Mucosa of stomach (tissue), 1 donor: ENCODE results near the gene PHF3.

Experiments used
- H3K27me3 ChIP-seq: one replicate; pipeline ENCODE4 v1.7.0; 2013; ENCODE audit warnings: mild to moderate bottlenecking, low read length; ENCODE audit not compliant: control insufficient read depth, insufficient read depth
- H3K36me3 ChIP-seq: one replicate; pipeline ENCODE4 v1.7.0; 2013; ENCODE audit warnings: low read length; ENCODE audit not compliant: control insufficient read depth, insufficient read depth
- H3K4me1 ChIP-seq: one replicate; pipeline ENCODE4 v1.7.0; 2013; ENCODE audit warnings: mild to moderate bottlenecking, low read length; ENCODE audit not compliant: control insufficient read depth, insufficient read depth
- H3K4me3 ChIP-seq: one replicate; pipeline ENCODE4 v1.7.0; 2013; ENCODE audit warnings: low read length
- H3K9ac ChIP-seq: one replicate; pipeline ENCODE4 v1.7.0; 2013; ENCODE audit warnings: mild to moderate bottlenecking, low read length, moderate library complexity
- H3K9me3 ChIP-seq: one replicate; pipeline ENCODE4 v1.7.0; 2013; ENCODE audit warnings: mild to moderate bottlenecking, low read length, moderate library complexity; ENCODE audit not compliant: control insufficient read depth
- donor health status: Pancreatic carcinoma.

Gene PHF3

DNA sequence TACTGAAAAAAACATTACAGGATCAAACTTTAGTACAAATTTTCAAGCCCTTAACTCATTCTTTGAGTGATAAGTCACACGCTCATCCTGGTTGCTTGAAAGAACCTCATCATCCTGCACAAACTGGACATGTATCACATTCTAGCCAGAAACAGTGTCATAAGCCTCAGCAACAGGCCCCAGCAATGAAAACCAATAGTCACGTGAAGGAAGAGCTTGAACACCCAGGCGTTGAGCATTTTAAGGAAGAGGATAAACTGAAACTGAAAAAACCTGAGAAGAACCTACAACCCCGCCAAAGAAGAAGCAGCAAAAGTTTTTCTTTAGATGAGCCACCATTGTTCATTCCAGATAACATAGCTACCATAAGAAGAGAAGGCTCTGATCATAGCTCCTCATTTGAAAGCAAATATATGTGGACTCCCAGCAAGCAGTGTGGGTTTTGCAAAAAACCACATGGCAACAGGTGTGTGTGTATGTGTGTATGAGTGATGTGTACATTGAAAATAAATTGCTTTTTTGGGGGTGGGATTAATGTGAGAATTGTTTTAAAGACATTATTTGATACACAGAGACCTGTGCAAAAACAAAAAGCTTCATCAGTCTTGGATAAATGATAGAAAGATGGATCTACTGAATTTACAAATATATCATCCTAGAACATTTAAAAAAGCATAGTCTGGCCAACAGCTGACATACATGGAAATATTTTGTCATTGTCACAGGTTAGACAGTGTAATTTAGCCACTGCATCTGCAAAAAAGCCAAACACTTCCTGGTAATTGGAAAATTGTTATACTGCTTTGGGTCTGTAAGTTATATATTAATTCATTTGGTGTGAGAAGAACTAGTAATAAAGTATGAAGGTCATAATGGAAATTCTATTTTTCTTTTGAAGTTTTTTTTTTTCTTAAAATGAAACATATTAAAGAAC lies 50.1 kb downstream of the PHF3 start:
- no peak overlapping the region for H3K9ac ChIP-seq
- H3K36me3 ChIP-seq = no peaks in the 10 kb centered on the region
- H3K9me3 ChIP-seq = no peaks in the 10 kb centered on the region
- no peaks in the 10 kb centered on the region for H3K4me1 ChIP-seq
- H3K27me3 ChIP-seq = no peaks in the 10 kb centered on the region
- H3K4me3 ChIP-seq = no peak overlapping the region

- Histone ChIP-seq H3K4me3 (no peak overlapping the region), H3K4me1 (no peaks in the 10 kb centered on the region), H3K36me3 (no peaks in the 10 kb centered on the region), H3K27me3 (no peaks in the 10 kb centered on the region), H3K9ac (no peak overlapping the region), H3K9me3 (no peaks in the 10 kb centered on the region)
These were observed 53.8 kb downstream of the PHF3 start for GRCh38 chr6:63689421-63689820.

DNA sequence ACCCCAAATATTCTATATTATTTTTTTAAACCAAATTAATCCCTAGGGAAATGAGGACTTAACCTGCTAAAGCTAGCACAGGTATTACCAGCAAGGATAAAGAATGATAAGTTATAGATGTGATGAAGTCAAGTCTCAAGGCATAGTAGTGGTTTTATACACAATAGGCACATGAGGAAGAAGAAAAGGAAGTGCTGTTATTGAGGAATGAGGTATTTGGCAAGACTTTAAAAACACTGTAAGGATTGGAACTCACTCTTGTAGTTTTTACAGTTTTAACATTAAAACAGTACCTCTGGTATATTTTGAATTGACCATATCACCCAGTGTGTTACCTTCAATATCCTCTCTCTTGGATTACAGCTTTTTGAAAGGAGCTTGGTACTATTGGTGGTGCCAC lies 54.6 kb downstream of the PHF3 start:
- no peaks in the 10 kb centered on the region for H3K9me3 ChIP-seq

DNA sequence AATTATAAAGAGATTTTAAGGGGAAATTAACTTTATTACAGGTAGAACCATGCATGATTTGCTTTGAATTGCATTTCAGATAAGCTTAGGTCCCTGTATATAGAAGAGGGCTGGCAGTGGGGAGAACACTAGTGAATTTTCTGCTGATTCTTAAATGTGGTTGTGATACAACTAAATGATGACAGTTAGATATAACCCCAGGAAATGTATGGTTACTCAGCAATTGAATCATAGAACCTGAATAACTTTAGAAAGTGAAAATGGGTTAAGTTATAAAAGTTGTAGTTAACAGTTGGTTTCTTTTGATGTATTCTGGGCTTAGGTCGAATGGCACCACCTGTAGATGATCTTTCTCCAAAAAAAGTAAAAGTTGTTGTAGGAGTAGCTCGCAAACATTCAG lies 70.1 kb downstream of the PHF3 start:
- no peaks in the 10 kb centered on the region for H3K27me3 ChIP-seq
- no peak overlapping the region for H3K4me3 ChIP-seq
- H3K4me1 ChIP-seq = no peaks in the 10 kb centered on the region
- H3K36me3 ChIP-seq = no peaks in the 10 kb centered on the region
- no peak overlapping the region for H3K9ac ChIP-seq
- H3K9me3 ChIP-seq = no peaks in the 10 kb centered on the region

More for the DNA sequence above, 54.6 kb downstream of the PHF3 start:
- no peaks in the 10 kb centered on the region for H3K27me3 ChIP-seq
- H3K9ac ChIP-seq = no peak overlapping the region
- H3K4me1 ChIP-seq = no peaks in the 10 kb centered on the region
- no peak overlapping the region for H3K4me3 ChIP-seq
- no peaks in the 10 kb centered on the region for H3K36me3 ChIP-seq

GRCh38 chr6:63706630-63707029 lies 71.0 kb downstream of the PHF3 start:
- no peaks in the 10 kb centered on the region for H3K27me3 ChIP-seq
- no peaks in the 10 kb centered on the region for H3K9me3 ChIP-seq
- H3K9ac ChIP-seq = no peak overlapping the region
- H3K4me3 ChIP-seq = no peak overlapping the region
- H3K36me3 ChIP-seq = no peaks in the 10 kb centered on the region
- no peaks in the 10 kb centered on the region for H3K4me1 ChIP-seq

DNA sequence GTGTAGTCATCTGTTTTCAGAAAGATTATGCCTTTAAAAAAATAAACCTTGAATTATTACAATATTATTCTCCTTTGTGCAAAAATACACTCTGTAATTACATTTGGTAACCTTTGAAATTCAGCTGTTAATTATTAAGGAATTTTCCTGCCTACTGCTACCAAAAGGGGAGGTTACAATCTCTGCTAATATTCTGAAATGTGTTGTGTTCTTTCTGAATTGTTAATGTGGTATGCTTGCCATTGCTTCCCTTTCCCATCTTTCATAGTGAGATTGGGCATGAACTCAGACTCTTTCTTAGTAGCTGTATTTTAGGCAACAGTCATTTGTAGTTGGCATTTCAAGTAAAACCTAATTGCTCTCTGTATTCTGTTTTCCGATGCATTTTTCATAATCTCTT lies 73.0 kb downstream of the PHF3 start:
- H3K4me1 ChIP-seq = no peaks in the 10 kb centered on the region
- H3K4me3 ChIP-seq = no peak overlapping the region
- H3K36me3 ChIP-seq = peaks cover 16% of the 10 kb centered on the region
- H3K27me3 ChIP-seq = no peaks in the 10 kb centered on the region
- H3K9ac ChIP-seq = no peak overlapping the region
- H3K9me3 ChIP-seq = no peaks in the 10 kb centered on the region

DNA sequence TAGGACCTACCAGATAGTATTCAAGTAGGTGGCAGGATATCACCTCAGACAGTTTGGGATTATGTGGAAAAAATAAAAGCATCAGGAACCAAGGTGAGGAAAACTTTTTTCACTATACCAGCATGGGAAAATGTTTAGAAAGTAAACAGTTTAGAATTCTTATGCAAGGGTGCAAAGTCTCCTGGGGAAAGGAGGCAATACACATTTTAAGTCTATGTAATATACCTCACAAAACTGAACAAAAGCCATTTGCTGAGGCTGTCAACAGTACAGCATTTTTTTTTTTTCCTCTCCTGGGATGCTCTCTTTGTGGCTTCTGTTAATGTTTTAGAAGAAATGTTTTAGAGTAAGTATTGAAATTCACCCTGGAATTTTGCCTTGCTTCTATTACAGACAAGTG lies 73.5 kb downstream of the PHF3 start:
- H3K36me3 ChIP-seq = peaks cover 16% of the 10 kb centered on the region
- H3K4me1 ChIP-seq = no peaks in the 10 kb centered on the region

DNA sequence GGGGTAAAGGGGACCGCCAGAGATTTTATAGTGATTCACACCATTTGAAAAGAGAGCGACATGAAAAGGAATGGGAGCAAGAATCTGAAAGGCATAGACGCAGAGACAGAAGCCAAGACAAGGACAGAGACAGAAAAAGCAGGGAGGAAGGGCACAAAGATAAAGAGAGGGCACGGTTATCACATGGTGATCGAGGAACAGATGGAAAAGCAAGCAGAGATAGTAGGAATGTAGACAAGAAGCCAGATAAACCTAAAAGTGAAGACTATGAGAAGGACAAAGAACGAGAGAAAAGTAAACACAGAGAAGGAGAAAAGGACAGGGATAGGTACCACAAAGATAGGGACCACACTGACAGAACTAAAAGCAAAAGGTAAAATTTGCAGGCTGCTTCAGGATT lies 77.7 kb downstream of the PHF3 start:
- H3K4me3 ChIP-seq = no peak overlapping the region

More for the DNA sequence above, 73.5 kb downstream of the PHF3 start:
- Histone ChIP-seq H3K27me3 (no peaks in the 10 kb centered on the region), H3K9ac (no peak overlapping the region), H3K9me3 (no peaks in the 10 kb centered on the region), H3K4me3 (no peak overlapping the region)

GRCh38 chr6:63714091-63714490 lies 78.5 kb downstream of the PHF3 start:
- Histone ChIP-seq H3K4me1 (no peaks in the 10 kb centered on the region), H3K4me3 (no peak overlapping the region), H3K27me3 (no peaks in the 10 kb centered on the region), H3K9me3 (no peaks in the 10 kb centered on the region), H3K36me3 (peaks cover 16% of the 10 kb centered on the region), H3K9ac (no peak overlapping the region)

More for the DNA sequence above, 77.7 kb downstream of the PHF3 start:
- H3K9ac ChIP-seq = no peak overlapping the region
- no peaks in the 10 kb centered on the region for H3K4me1 ChIP-seq
- no peaks in the 10 kb centered on the region for H3K27me3 ChIP-seq
- no peaks in the 10 kb centered on the region for H3K9me3 ChIP-seq
- peaks cover 16% of the 10 kb centered on the region for H3K36me3 ChIP-seq

DNA sequence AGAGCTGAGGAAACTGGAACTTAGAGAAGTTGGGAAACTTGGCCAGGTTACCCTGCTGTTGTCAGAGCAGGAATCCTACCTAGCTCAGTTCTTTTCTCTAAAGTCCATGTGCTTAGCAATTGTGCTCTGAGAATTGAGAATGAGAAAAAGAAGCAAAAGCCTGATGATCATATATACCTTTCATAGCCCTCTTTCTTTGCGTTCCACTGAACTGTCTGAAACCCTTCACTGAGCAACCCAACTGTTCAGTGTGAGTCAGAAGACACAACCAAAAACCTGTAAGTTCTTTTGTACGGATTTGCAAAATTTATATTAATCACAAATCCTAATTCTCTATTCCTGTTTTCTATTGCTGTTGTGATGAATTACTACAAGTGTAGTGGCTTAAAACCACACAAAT lies 80.6 kb downstream of the PHF3 start:
- H3K4me3 ChIP-seq = no peak overlapping the region

DNA sequence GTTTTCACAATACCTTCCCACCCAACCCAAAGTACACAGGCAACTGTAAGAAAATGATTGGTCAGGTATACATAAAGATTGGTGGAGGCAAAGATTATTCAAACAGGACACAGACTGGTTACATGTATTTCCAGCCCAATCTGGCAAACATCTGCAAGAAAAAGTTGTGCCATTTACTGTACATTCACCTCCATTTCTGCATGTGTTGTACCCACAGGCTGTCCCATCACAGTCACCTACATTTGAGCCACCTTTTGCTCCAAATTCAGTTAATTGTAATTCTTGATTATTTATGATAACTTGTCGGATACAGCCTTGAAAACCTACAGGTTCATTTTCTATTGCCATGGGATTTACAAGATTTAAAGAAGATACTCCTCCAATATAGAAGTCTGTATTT lies 85.6 kb downstream of the PHF3 start:
- Histone ChIP-seq H3K36me3 (no peaks in the 10 kb centered on the region), H3K4me3 (no peak overlapping the region)

More for the DNA sequence above, 80.6 kb downstream of the PHF3 start:
- H3K27me3 ChIP-seq = no peaks in the 10 kb centered on the region
- no peak overlapping the region for H3K9ac ChIP-seq
- peaks cover 16% of the 10 kb centered on the region for H3K36me3 ChIP-seq
- H3K9me3 ChIP-seq = no peaks in the 10 kb centered on the region
- no peaks in the 10 kb centered on the region for H3K4me1 ChIP-seq

DNA sequence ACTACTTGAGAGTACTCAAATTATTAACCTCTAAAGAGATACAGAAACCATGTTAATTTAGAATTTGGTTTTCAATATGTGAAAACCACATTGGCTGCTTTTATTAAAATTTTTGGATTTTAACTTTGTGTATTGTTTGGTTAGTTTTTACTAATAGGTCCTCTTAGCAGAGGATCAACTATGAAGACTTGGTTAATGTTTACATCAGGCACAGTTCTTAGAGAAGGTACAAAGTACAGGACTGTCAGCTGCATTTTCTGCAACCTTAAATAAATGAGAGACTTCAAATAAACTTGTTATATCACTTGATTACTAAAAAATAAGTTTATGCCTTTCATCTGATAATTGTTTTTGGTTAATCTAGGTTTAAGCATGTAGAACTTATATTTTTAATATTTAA lies 89.1 kb downstream of the PHF3 start:
- Histone ChIP-seq H3K4me3 (no peak overlapping the region), H3K36me3 (no peaks in the 10 kb centered on the region), H3K9me3 (no peaks in the 10 kb centered on the region), H3K27me3 (no peaks in the 10 kb centered on the region), H3K4me1 (no peaks in the 10 kb centered on the region), H3K9ac (no peak overlapping the region)

More for the DNA sequence above, 85.6 kb downstream of the PHF3 start:
- Histone ChIP-seq H3K9ac (no peak overlapping the region), H3K9me3 (no peaks in the 10 kb centered on the region), H3K27me3 (no peaks in the 10 kb centered on the region), H3K4me1 (no peaks in the 10 kb centered on the region)
